H9 (cell line): ENCODE measurements around the gene ITGB6. TPM values are rescaled to one million over a fixed set of nuclear protein-coding genes. Genes with fewer than 3 reads are reported as not detected.

Experiments used
- DNase-seq: peaks from one replicate; pipeline ENCODE4 v3.0.0-alpha.2; 2017
- H2AFZ ChIP-seq: one replicate; pipeline ENCODE4 v1.6.1; 2013; ENCODE audit warnings: mild to moderate bottlenecking, low read length, control low read depth, moderate library complexity
- H2AK5ac ChIP-seq: 2 replicates; pipeline ENCODE4 v1.6.1; 2013; ENCODE audit warnings: low read length, control low read depth, mixed read lengths; ENCODE audit not compliant: insufficient read length
- H2BK120ac ChIP-seq: one replicate; pipeline ENCODE4 v1.6.1; 2013; ENCODE audit warnings: low read depth, mild to moderate bottlenecking, low read length, control low read depth, inconsistent platforms; ENCODE audit not compliant: poor library complexity, severe bottlenecking
- H2BK12ac ChIP-seq: 2 replicates; pipeline ENCODE4 v1.6.1; 2013; ENCODE audit warnings: low read length, control low read depth, mixed read lengths, low read depth; ENCODE audit not compliant: insufficient read length
- H2BK15ac ChIP-seq: 2 replicates; pipeline ENCODE4 v1.6.1; 2013; ENCODE audit warnings: low read depth, low read length, control low read depth
- H2BK20ac ChIP-seq: one replicate; pipeline ENCODE4 v1.6.1; 2013; ENCODE audit warnings: low read depth, mild to moderate bottlenecking, low read length, control low read depth, inconsistent platforms; ENCODE audit not compliant: poor library complexity, severe bottlenecking
- H2BK5ac ChIP-seq: 2 replicates; pipeline ENCODE4 v1.6.1; 2013; ENCODE audit warnings: low read length, control low read depth, mixed read lengths; ENCODE audit not compliant: insufficient read length
- H3K14ac ChIP-seq: 2 replicates; pipeline ENCODE4 v1.6.1; 2013; ENCODE audit warnings: low read length, control low read depth; ENCODE audit not compliant: insufficient read depth
- H3K18ac ChIP-seq: 2 replicates; pipeline ENCODE4 v1.6.1; 2013; ENCODE audit warnings: low read depth, mild to moderate bottlenecking, mixed read lengths, low read length, control low read depth; ENCODE audit not compliant: insufficient read length
- H3K23ac ChIP-seq: 2 replicates; pipeline ENCODE4 v1.6.1; 2013; ENCODE audit warnings: low read length, control low read depth, mixed read lengths, low read depth; ENCODE audit not compliant: insufficient read length
- H3K23me2 ChIP-seq: 2 replicates; pipeline ENCODE4 v1.6.1; 2013; ENCODE audit warnings: low read depth, mild to moderate bottlenecking, mixed read lengths, low read length, control low read depth; ENCODE audit not compliant: insufficient read length, poor library complexity, severe bottlenecking
- H3K27ac ChIP-seq: 2 replicates; pipeline ENCODE4 v1.5.1; 2013; ENCODE audit warnings: low read length, control low read depth, mixed read lengths, low read depth; ENCODE audit not compliant: insufficient read length
- H3K27me3 ChIP-seq: 2 replicates; pipeline ENCODE4 v1.6.1; 2013; ENCODE audit warnings: low read length, control low read depth, inconsistent platforms; ENCODE audit not compliant: insufficient read depth
- H3K4ac ChIP-seq: 2 replicates; pipeline ENCODE4 v1.6.1; 2013; ENCODE audit warnings: low read depth, mild to moderate bottlenecking, control low read depth, inconsistent platforms, low read length, moderate library complexity
- H3K4me1 ChIP-seq: 2 replicates; pipeline ENCODE4 v1.6.1; 2013; ENCODE audit warnings: low read length, control low read depth, inconsistent platforms; ENCODE audit not compliant: insufficient read depth
- H3K4me2 ChIP-seq: 2 replicates; pipeline ENCODE4 v1.6.1; 2013; ENCODE audit warnings: low read length, control low read depth, mixed read lengths; ENCODE audit not compliant: insufficient read length, insufficient read depth
- H3K56ac ChIP-seq: 2 replicates; pipeline ENCODE4 v1.6.1; 2013; ENCODE audit warnings: low read depth, mild to moderate bottlenecking, mixed read lengths, low read length, control low read depth; ENCODE audit not compliant: insufficient read length
- H3K79me1 ChIP-seq: 2 replicates; pipeline ENCODE4 v1.6.1; 2013; ENCODE audit warnings: low read depth, mild to moderate bottlenecking, moderate library complexity, low read length, control low read depth, inconsistent platforms; ENCODE audit not compliant: insufficient read depth, poor library complexity, severe bottlenecking
- H3K79me2 ChIP-seq: 2 replicates; pipeline ENCODE4 v1.6.1; 2013; ENCODE audit warnings: low read length, control low read depth, inconsistent platforms; ENCODE audit not compliant: insufficient read depth
- H3K9ac ChIP-seq: 2 replicates; pipeline ENCODE4 v1.6.1; 2013; ENCODE audit warnings: low read length, control low read depth, mixed read lengths; ENCODE audit not compliant: insufficient read length; ENCODE audit errors: extremely low read depth
- H3K9me3 ChIP-seq: one replicate; pipeline ENCODE4 v1.6.1; 2013; ENCODE audit warnings: low read depth, low read length, inconsistent platforms; ENCODE audit not compliant: control insufficient read depth
- H3T11ph ChIP-seq: one replicate; pipeline ENCODE4 v1.6.1; 2013; ENCODE audit warnings: mild to moderate bottlenecking, low read length, control low read depth, inconsistent platforms
- H4K20me1 ChIP-seq: one replicate; pipeline ENCODE4 v1.6.1; 2013; ENCODE audit not compliant: control insufficient read depth, insufficient read length, insufficient read depth
- H4K5ac ChIP-seq: 2 replicates; pipeline ENCODE4 v1.6.1; 2013; ENCODE audit warnings: low read depth, mild to moderate bottlenecking, mixed read lengths, low read length, control low read depth; ENCODE audit not compliant: insufficient read length
- H4K8ac ChIP-seq: replicated peaks from 2 replicates; pipeline ENCODE4 v1.6.1; 2013; ENCODE audit warnings: low read length, control low read depth, mixed read lengths, low read depth; ENCODE audit not compliant: insufficient read length
- H4K91ac ChIP-seq: 2 replicates; pipeline ENCODE4 v1.6.1; 2013; ENCODE audit warnings: low read depth, mild to moderate bottlenecking, moderate library complexity, mixed read lengths, low read length, control low read depth; ENCODE audit not compliant: insufficient read length
- H3K27ac Mint-ChIP-seq, 3 experiments: 2 replicates in 2 of 3; 3 replicates in 1 of 3; pipeline ENCODE4 v1.8.0; 2020 to 2021; ENCODE audit warnings: mixed read lengths in 3 of 3, mild to moderate bottlenecking in 1 of 3, moderate library complexity in 1 of 3
- H3K27me3 Mint-ChIP-seq: 2 replicates; pipeline ENCODE4 v1.8.0; 2021; ENCODE audit warnings: low read depth, mild to moderate bottlenecking, moderate library complexity, mixed read lengths
- H3K36me3 Mint-ChIP-seq, 3 experiments: 2 replicates in 2 of 3; 3 replicates in 1 of 3; pipeline ENCODE4 v1.8.0; 2020 to 2021; ENCODE audit warnings: low read depth in 3 of 3, mixed read lengths in 3 of 3; ENCODE audit not compliant: insufficient read depth in 1 of 3
- H3K4me1 Mint-ChIP-seq, 2 experiments: 2 replicates each; pipeline ENCODE4 v1.8.0; 2020; ENCODE audit warnings: mixed read lengths in 2 of 2
- H3K4me3 Mint-ChIP-seq, 2 experiments: 2 replicates in 1 of 2; 3 replicates in 1 of 2; pipeline ENCODE4 v1.8.0; 2020 to 2021; ENCODE audit warnings: mild to moderate bottlenecking in 2 of 2, mixed read lengths in 2 of 2, moderate library complexity in 1 of 2
- H3K9me3 Mint-ChIP-seq, 2 experiments: 2 replicates in 1 of 2; 3 replicates in 1 of 2; pipeline ENCODE4 v1.8.0; 2020; ENCODE audit warnings: mild to moderate bottlenecking in 2 of 2, mixed read lengths in 2 of 2, moderate library complexity in 1 of 2
- WGBS: extraction: QIAGEN DNeasy Blood & Tissue Kit; methylation state at CpG from one replicate; pipeline ENCODE4 v1.1.7; 2013; ENCODE audit warnings: missing lambda C conversion rate, low lambda C conversion rate, mixed read lengths; ENCODE audit not compliant: insufficient read length; ENCODE audit errors: extremely low coverage; 5-methylcytosine and 5-hydroxymethylcytosine counted together
- total RNA-seq: library from RNA; stranded (reverse); gene quantifications from 2 replicates; pipeline ENCODE4 v1.2.1, GENCODE V29; 2021
- TF ChIP-seq, protein P1 (sequence below): fragments of 200-600 bp; sonication (generic); conservative IDR thresholded peaks from 3 replicates; pipeline ENCODE4 v1.8.0; 2021; ENCODE audit warnings: antibody characterized with exemption, mild to moderate bottlenecking

Gene ITGB6
- total RNA-seq, 1 experiment from 2014 or later, result not detected

DNA sequence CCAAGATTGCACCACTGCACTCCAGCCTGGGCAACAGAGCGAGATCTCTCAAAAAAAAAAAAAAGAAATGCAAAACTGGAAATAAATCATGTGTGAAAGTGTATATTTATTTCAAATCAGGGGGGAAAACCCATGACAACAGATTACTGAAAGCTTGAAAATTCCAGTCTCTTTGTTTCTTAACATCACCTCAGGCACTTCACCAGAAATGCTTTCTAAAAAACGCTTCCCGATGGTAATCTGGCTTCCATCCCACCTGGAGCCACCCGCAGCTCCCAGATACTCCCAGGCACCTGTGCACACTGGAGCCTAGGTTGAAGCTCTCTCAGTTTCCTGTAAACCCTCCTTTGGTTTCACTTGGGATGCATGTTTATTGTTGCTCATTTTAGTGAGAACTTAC is 7.2 kb upstream of the ITGB6 start:
- H3K56ac ChIP-seq, result no peak overlapping the region
- no peak overlapping the region for H4K8ac ChIP-seq
- H3K9me3 Mint-ChIP-seq, result peaks cover 0 to 11% of the 10 kb centered on the region in 2 experiments; a peak in 2 of 5 replicates
- H3K4me2 ChIP-seq, result no peak overlapping the region
- no peaks in the 10 kb centered on the region for H3K79me1 ChIP-seq
- H2BK20ac ChIP-seq, result no peak overlapping the region
- no peak overlapping the region for H2BK12ac ChIP-seq
- DNase-seq, result no peak
- H2BK120ac ChIP-seq, result no peak overlapping the region
- H3T11ph ChIP-seq, result no peak overlapping the region
- no peak overlapping the region for H3K14ac ChIP-seq
- H3K23me2 ChIP-seq, result no peaks in the 10 kb centered on the region
- no peak overlapping the region for H2BK5ac ChIP-seq
- H3K9me3 ChIP-seq, result no peaks in the 10 kb centered on the region
- WGBS, result no CpG with 5 or more reads among the region's 4 CpGs
- H3K4me3 Mint-ChIP-seq, result no peak overlapping the region
- peaks cover 4 to 10% of the 10 kb centered on the region in 2 experiments; a peak in 3 of 4 replicates for H3K4me1 Mint-ChIP-seq
- H3K27me3 Mint-ChIP-seq, result 0 out of 2 replicates have a peak, but pooled peaks cover 3% of the 10 kb centered on the region
- H3K23ac ChIP-seq, result no peak overlapping the region
- H4K20me1 ChIP-seq, result no peaks in the 10 kb centered on the region
- H2AK5ac ChIP-seq, result no peak overlapping the region
- no peak overlapping the region for H4K5ac ChIP-seq
- H3K4me1 ChIP-seq, result no peaks in the 10 kb centered on the region
- H3K4ac ChIP-seq, result no peak overlapping the region
- no peak overlapping the region for H2AFZ ChIP-seq
- no peak overlapping the region for H2BK15ac ChIP-seq
- TF ChIP-seq, protein P1, sequence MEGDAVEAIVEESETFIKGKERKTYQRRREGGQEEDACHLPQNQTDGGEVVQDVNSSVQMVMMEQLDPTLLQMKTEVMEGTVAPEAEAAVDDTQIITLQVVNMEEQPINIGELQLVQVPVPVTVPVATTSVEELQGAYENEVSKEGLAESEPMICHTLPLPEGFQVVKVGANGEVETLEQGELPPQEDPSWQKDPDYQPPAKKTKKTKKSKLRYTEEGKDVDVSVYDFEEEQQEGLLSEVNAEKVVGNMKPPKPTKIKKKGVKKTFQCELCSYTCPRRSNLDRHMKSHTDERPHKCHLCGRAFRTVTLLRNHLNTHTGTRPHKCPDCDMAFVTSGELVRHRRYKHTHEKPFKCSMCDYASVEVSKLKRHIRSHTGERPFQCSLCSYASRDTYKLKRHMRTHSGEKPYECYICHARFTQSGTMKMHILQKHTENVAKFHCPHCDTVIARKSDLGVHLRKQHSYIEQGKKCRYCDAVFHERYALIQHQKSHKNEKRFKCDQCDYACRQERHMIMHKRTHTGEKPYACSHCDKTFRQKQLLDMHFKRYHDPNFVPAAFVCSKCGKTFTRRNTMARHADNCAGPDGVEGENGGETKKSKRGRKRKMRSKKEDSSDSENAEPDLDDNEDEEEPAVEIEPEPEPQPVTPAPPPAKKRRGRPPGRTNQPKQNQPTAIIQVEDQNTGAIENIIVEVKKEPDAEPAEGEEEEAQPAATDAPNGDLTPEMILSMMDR, result no peak
- H3K79me2 ChIP-seq, result no peaks in the 10 kb centered on the region
- no peak overlapping the region for H3K18ac ChIP-seq
- no peak overlapping the region for H3K27ac ChIP-seq
- H3K27me3 ChIP-seq, result no peaks in the 10 kb centered on the region
- H4K91ac ChIP-seq, result no peak overlapping the region
- peaks cover 0 to 12% (median 0%) of the 10 kb centered on the region in 3 experiments; a peak in 4 of 7 replicates for H3K36me3 Mint-ChIP-seq
- no peak overlapping the region for H3K9ac ChIP-seq
- peak overlapping the region in 1 of 3 experiments; percentile 63; a peak in 1 of 7 replicates for H3K27ac Mint-ChIP-seq
